ENCODE measurements around the gene SGCD.

Gene SGCD

DNA sequence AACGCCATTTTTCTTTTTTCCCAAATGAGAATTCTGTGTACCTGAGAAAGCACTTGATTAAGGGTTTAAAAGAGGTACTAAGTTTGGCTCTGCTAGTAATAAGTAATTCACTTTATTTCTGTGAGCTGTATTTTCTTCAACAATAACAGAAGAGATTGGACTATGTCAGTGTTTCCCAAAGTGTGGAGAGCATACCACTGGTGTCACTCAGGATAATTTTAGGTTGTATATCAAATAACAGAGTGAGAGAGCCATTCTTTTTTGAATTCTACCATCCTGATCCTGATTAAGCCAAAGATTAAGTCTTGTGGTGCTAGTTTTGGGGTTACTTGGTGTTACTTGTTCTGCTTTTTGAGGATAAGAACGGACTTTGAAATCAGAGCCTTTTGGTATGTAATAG, 380.8 kb downstream of the SGCD start:
- no peak for TF ChIP-seq CTBP1 (IDR thresholded peaks at IDR 0.05; ENCODE audit: borderline replicate concordance)
- TF ChIP-seq NFRKB (IDR thresholded peaks at IDR 0.05): no peak
- TF ChIP-seq FOXM1 (IDR thresholded peaks at IDR 0.05; ENCODE audit: borderline replicate concordance): no peak
- TF ChIP-seq LEF1 (IDR thresholded peaks at IDR 0.05; ENCODE audit: borderline replicate concordance): no peak
- TF ChIP-seq ARNT (IDR thresholded peaks at IDR 0.05): no peak
- TF ChIP-seq FOXA1 (IDR thresholded peaks at IDR 0.05): no peak
- TF ChIP-seq ELF4 (IDR thresholded peaks at IDR 0.05): no peak
- no peak for TF ChIP-seq HDGF (IDR thresholded peaks at IDR 0.05; ENCODE audit: borderline replicate concordance)
- no peak for TF ChIP-seq L3MBTL2 (conservative IDR thresholded peaks at IDR 0.05)
- no peak for TF ChIP-seq SP1 (IDR thresholded peaks at IDR 0.05)
- no peak for TF ChIP-seq SUZ12 (IDR thresholded peaks at IDR 0.05)
- DNase-seq (ENCODE audit: extremely low spot score): no peak
- POLR2A ChIA-PET: no interaction called here
- CTCF ChIA-PET: no interaction called here

GRCh38 chr5:156715287-156715686, 388.3 kb downstream of the SGCD start:
- CTCF ChIA-PET: no interaction called here

GRCh38 chr5:156716591-156717380, 389.8 kb downstream of the SGCD start:
- ChIA-PET POLR2A (no interaction called here), CTCF (no interaction called here)
- DNase-seq (ENCODE audit: extremely low spot score): no peak
- TF ChIP-seq BHLHE40 (IDR thresholded peaks at IDR 0.05; ENCODE audit: borderline replicate concordance): no peak
- TF ChIP-seq L3MBTL2 (conservative IDR thresholded peaks at IDR 0.05): no peak
- no peak for TF ChIP-seq TARDBP (IDR thresholded peaks at IDR 0.05)
- TF ChIP-seq FOXK2 (IDR thresholded peaks at IDR 0.05): no peak
- TF ChIP-seq FOXA1 (IDR thresholded peaks at IDR 0.05): no peak
- TF ChIP-seq ELF4 (IDR thresholded peaks at IDR 0.05): no peak
- no peak for TF ChIP-seq FOXM1 (IDR thresholded peaks at IDR 0.05; ENCODE audit: borderline replicate concordance)
- no peak for TF ChIP-seq NFRKB (IDR thresholded peaks at IDR 0.05)
- TF ChIP-seq CTBP1 (IDR thresholded peaks at IDR 0.05; ENCODE audit: borderline replicate concordance): no peak

More at GRCh38 chr5:156715287-156715686, 388.3 kb downstream of the SGCD start:
- POLR2A ChIA-PET: no interaction called here
- DNase-seq (ENCODE audit: extremely low spot score): no peak
- TF ChIP-seq ZNF384 (IDR thresholded peaks at IDR 0.05) (no peak), CTBP1 (IDR thresholded peaks at IDR 0.05; ENCODE audit: borderline replicate concordance) (no peak), FOXK2 (IDR thresholded peaks at IDR 0.05) (no peak), ARNT (IDR thresholded peaks at IDR 0.05) (no peak), SUZ12 (IDR thresholded peaks at IDR 0.05) (no peak)

GRCh38 chr5:156718985-156719384, 392.0 kb downstream of the SGCD start:
- POLR2A ChIA-PET: no interaction called here
- CTCF ChIA-PET: no interaction called here
- DNase-seq (ENCODE audit: extremely low spot score): no peak
- no peak for TF ChIP-seq BHLHE40 (IDR thresholded peaks at IDR 0.05; ENCODE audit: borderline replicate concordance)
- no peak for TF ChIP-seq CTBP1 (IDR thresholded peaks at IDR 0.05; ENCODE audit: borderline replicate concordance)
- TF ChIP-seq, protein P1, sequence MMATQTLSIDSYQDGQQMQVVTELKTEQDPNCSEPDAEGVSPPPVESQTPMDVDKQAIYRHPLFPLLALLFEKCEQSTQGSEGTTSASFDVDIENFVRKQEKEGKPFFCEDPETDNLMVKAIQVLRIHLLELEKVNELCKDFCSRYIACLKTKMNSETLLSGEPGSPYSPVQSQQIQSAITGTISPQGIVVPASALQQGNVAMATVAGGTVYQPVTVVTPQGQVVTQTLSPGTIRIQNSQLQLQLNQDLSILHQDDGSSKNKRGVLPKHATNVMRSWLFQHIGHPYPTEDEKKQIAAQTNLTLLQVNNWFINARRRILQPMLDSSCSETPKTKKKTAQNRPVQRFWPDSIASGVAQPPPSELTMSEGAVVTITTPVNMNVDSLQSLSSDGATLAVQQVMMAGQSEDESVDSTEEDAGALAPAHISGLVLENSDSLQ (IDR thresholded peaks at IDR 0.05): no peak
- no peak for TF ChIP-seq LEF1 (IDR thresholded peaks at IDR 0.05; ENCODE audit: borderline replicate concordance)
- TF ChIP-seq TARDBP (IDR thresholded peaks at IDR 0.05): no peak
- TF ChIP-seq FOXM1 (IDR thresholded peaks at IDR 0.05; ENCODE audit: borderline replicate concordance): no peak
- no peak for TF ChIP-seq ARNT (IDR thresholded peaks at IDR 0.05)
- no peak for TF ChIP-seq ZNF384 (IDR thresholded peaks at IDR 0.05)
- TF ChIP-seq L3MBTL2 (conservative IDR thresholded peaks at IDR 0.05): no peak
- no peak for TF ChIP-seq FOXK2 (IDR thresholded peaks at IDR 0.05)
- no peak for TF ChIP-seq ELF4 (IDR thresholded peaks at IDR 0.05)

- no peak for DNase-seq (ENCODE audit: extremely low spot score)
- CTCF ChIA-PET: no interaction called here
- TF ChIP-seq, protein P1 (IDR thresholded peaks at IDR 0.05): no peak
- TF ChIP-seq ELF4 (IDR thresholded peaks at IDR 0.05) (no peak), ZNF384 (IDR thresholded peaks at IDR 0.05) (no peak), TARDBP (IDR thresholded peaks at IDR 0.05) (no peak), L3MBTL2 (conservative IDR thresholded peaks at IDR 0.05) (no peak), NFRKB (IDR thresholded peaks at IDR 0.05) (no peak), SP1 (IDR thresholded peaks at IDR 0.05) (no peak), HDGF (IDR thresholded peaks at IDR 0.05; ENCODE audit: borderline replicate concordance) (no peak)
- POLR2A ChIA-PET: no interaction called here
Measured at GRCh38 chr5:156722358-156722757, 395.4 kb downstream of the SGCD start.

GRCh38 chr5:156735477-156735876, 408.5 kb downstream of the SGCD start:
- no peak for TF ChIP-seq BHLHE40 (IDR thresholded peaks at IDR 0.05; ENCODE audit: borderline replicate concordance)
- TF ChIP-seq FOXA1 (IDR thresholded peaks at IDR 0.05): no peak
- no peak for TF ChIP-seq L3MBTL2 (conservative IDR thresholded peaks at IDR 0.05)
- TF ChIP-seq, protein P1 (IDR thresholded peaks at IDR 0.05): no peak
- no peak for TF ChIP-seq FOXK2 (IDR thresholded peaks at IDR 0.05)
- no peak for TF ChIP-seq SUZ12 (IDR thresholded peaks at IDR 0.05)
- no peak for TF ChIP-seq LEF1 (IDR thresholded peaks at IDR 0.05; ENCODE audit: borderline replicate concordance)
- TF ChIP-seq ZNF384 (IDR thresholded peaks at IDR 0.05): no peak
- no peak for TF ChIP-seq ARNT (IDR thresholded peaks at IDR 0.05)
- TF ChIP-seq SP1 (IDR thresholded peaks at IDR 0.05): no peak
- no peak for TF ChIP-seq HDGF (IDR thresholded peaks at IDR 0.05; ENCODE audit: borderline replicate concordance)
- no peak for TF ChIP-seq TARDBP (IDR thresholded peaks at IDR 0.05)
- TF ChIP-seq FOXM1 (IDR thresholded peaks at IDR 0.05; ENCODE audit: borderline replicate concordance): no peak
- TF ChIP-seq NFRKB (IDR thresholded peaks at IDR 0.05): no peak
- DNase-seq (ENCODE audit: extremely low spot score): no peak
- ChIA-PET POLR2A (no interaction called here), CTCF (no interaction called here)

All from HEK293T (cell line).